NCI-H460 (cell line): ENCODE measurements around the gene RNASE3. TPM values are rescaled to one million over a fixed set of nuclear protein-coding genes. Genes with fewer than 3 reads are reported as not detected.
A peak's percentile ranks its signal among the peaks of the same experiment; 100 is the strongest.
"Not testable (repeated sequence)": the region's sequence is repeated elsewhere in the genome, so short reads cannot be mapped to it uniquely, and the experiment has no call there.

ENCODE experiments used
- DNase-seq: peaks from one replicate; pipeline ENCODE4 v3.0.0-alpha.2; 2016; ENCODE audit warnings: low read depth; ENCODE audit errors: extremely low read depth
- polyA plus RNA-seq: library from polyadenylated mRNA; depleted of rRNA; stranded (reverse); fragments of >200 nt; gene quantifications from 2 replicates; pipeline ENCODE4 v1.2.3, GENCODE V29; 2014; cell fraction: nucleus; rRNA removed
- total RNA-seq: library from RNA; depleted of rRNA; stranded (reverse); fragments of >200 nt; shearing (Covaris generic); gene quantifications from 2 replicates; pipeline ENCODE4 v1.2.3, GENCODE V29; 2014; rRNA removed

The RNASE3 gene
- not detected in 2 replicates for total RNA-seq
- not detected in 2 replicates for polyA plus RNA-seq

- DNase-seq, result not testable (repeated sequence)
Measured at GRCh38 chr14:20891126-20891825, at the start of gene RNASE3. Gene RNASE3 (plus strand): TSS chr14:20891385. CDS start chr14:20891687, 302 bp downstream.

- no peak for DNase-seq
Measured at GRCh38 chr14:20846560-20846959, 44.6 kb upstream of the RNASE3 start.

GRCh38 chr14:20848316-20848954 lies 42.8 kb upstream of the RNASE3 start:
- DNase-seq, result peak; percentile 49

GRCh38 chr14:20848955-20849570 lies 42.1 kb upstream of the RNASE3 start:
- DNase-seq, result no peak

- no peak for DNase-seq
Measured at GRCh38 chr14:20853042-20853441, 38.1 kb upstream of the RNASE3 start.

GRCh38 chr14:20855652-20856291 lies 35.4 kb upstream of the RNASE3 start:
- DNase-seq, result peak; percentile 73

- DNase-seq, result no peak
Measured at GRCh38 chr14:20857207-20857606, 34.0 kb upstream of the RNASE3 start.

GRCh38 chr14:20857630-20858261 lies 33.4 kb upstream of the RNASE3 start:
- peak; percentile 50 for DNase-seq

- no peak for DNase-seq
Measured at GRCh38 chr14:20866194-20866593, 25.0 kb upstream of the RNASE3 start.

GRCh38 chr14:20866963-20867362 lies 24.2 kb upstream of the RNASE3 start:
- no peak for DNase-seq

- DNase-seq, result peak; percentile 44
Measured at GRCh38 chr14:20873370-20874177, 17.6 kb upstream of the RNASE3 start.

- DNase-seq, result no peak
Measured at GRCh38 chr14:20877016-20877415, 14.2 kb upstream of the RNASE3 start.

- no peak for DNase-seq
Measured at GRCh38 chr14:20878695-20879094, 12.5 kb upstream of the RNASE3 start.

- DNase-seq, result not testable (repeated sequence)
Measured at GRCh38 chr14:20881229-20881628, 10.0 kb upstream of the RNASE3 start.

GRCh38 chr14:20882787-20883186 lies 8.4 kb upstream of the RNASE3 start:
- DNase-seq, result not testable (repeated sequence)

GRCh38 chr14:20888411-20888810 lies 2.8 kb upstream of the RNASE3 start:
- DNase-seq, result not testable (repeated sequence)

GRCh38 chr14:20895322-20895721 lies 4.1 kb downstream of the RNASE3 start:
- peak; percentile 33 for DNase-seq

GRCh38 chr14:20904393-20905029 lies 13.3 kb downstream of the RNASE3 start:
- no peak for DNase-seq

- no peak for DNase-seq
Measured at GRCh38 chr14:20905676-20906075, 14.5 kb downstream of the RNASE3 start.
